Hematopoietic multipotent progenitor cell treated with erythropoietin and hydrocortisone succinate and interleukin-3 and kit ligand, for 17 days (in vitro differentiated cells): ENCODE data around the gene PLEKHA6.

Experiments
- DNase-seq: peaks from one replicate; pipeline ENCODE4 v3.0.0-alpha.2; 2015; ENCODE audit warnings: low spot score

The PLEKHA6 gene

DNA sequence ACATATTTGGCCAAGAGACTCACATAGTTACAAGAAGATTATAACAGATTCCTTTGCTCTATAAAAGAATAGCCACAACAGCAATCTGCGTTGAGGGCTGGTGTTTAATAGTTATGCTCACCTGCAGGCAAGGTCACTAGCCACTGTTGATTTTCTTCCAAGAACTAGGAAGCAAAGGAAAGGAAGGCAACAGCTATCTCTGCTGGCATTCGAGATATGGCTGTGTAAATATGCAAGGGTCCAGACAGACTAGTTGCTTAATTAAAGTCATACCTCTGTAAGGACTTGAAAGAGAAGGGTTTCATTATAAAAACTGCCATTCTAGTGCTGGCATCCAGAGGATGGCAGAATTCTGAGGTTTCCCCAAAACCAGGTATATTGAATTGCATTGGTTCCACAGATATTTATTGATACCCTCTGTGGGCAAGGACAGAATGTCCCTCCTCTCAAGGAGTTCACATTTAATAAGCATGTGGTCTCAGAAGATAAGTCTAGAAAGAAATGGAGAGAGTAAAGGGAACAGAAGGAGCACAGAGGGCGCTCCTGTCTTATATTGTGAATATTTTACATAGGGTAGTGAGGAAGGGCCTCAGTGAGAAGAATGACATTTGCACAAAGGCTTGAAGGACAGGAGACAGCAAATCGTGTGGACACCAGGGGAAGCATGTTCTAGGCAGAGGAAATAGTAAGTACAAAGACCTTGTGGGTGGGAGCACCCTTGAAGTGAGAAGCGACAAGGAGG, 23.6 kb upstream of the PLEKHA6 start:
- DNase-seq: no peak

DNA sequence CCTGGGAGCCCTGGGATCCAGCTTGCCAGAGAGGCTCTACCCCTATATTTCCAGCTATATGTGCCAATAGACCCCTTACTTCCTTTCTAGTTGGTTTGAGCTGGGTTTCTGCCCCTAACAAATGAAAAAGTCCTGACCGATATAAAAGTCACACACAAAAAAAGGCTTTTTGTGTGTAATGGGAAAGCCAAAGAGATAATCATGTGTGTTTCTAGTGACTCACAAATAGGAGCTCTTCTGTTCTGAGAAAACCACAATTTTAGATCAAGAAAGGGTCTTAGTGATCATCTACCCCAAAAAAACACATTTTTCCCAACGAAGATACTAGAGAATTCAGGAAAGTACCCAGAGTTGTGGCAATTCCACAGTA, 23.0 kb upstream of the PLEKHA6 start:
- DNase-seq: no peak

DNA sequence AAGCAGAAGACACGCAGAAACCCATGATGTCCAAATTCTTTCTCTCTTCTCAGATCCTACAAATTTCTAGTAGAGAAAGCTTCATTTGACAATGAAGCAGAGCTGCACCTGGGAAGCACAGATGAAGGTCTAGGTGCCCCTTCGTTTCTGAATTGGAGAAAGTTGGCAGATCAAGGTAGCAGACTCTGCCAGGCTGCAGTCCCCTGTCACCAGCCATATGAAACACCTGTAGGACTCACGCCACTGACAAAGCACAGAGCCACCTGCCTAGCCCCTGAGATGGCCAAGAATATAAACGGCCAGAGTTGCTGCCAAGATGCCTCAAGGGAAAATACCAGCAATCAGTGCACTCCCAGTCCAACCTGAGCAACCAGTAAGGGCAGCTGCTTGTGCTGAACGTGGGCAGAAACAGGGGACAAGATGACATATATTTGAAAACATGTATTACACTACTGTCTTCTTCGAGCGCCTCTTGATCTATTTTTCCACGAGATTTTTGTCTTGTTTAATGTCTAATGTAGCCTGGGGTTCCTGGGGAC, 20.6 kb upstream of the PLEKHA6 start:
- DNase-seq: no peak

DNA sequence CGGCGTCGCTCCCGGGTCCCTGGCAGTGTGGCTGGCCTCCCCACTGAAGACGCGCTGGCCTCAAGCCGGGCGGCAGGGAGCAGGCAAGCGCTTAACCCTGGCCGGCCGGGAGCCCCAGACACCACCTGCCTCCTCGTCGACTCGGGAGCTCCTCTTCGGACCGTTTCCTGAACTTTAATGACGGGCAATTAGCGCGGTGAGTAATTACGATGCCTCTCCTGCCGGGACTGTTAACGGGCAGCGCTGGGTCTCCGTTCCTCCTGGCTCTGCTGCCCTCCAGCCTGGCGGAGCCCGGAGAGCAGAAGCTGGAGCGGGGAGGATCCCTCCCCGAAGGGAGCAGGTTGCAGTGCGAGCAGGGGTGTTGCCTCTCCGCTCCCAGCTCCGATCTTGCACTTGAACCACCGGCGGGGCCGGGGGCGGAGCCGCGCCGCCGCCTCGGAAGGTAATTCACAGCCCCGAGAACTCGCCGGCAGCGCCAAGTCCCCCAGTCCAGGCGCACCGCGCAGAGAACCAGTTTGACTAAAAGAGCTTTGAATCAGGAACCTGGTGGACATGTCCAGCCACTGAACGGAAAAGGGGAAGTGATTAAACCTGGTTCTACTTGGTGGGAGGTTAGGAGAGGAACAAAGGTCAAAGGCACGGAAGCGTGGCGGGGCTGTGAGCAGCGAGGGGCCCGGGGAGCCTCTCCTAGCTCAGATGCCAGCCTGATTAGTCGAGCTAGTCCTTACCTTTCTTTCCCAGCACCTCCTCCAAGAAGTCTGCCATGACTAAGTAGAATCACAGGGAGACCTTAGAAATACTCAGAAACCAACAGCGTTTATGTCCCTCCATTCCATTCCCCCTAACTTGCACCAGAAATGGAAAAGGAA, 18.3 kb upstream of the PLEKHA6 start:
- no peak for DNase-seq

DNA sequence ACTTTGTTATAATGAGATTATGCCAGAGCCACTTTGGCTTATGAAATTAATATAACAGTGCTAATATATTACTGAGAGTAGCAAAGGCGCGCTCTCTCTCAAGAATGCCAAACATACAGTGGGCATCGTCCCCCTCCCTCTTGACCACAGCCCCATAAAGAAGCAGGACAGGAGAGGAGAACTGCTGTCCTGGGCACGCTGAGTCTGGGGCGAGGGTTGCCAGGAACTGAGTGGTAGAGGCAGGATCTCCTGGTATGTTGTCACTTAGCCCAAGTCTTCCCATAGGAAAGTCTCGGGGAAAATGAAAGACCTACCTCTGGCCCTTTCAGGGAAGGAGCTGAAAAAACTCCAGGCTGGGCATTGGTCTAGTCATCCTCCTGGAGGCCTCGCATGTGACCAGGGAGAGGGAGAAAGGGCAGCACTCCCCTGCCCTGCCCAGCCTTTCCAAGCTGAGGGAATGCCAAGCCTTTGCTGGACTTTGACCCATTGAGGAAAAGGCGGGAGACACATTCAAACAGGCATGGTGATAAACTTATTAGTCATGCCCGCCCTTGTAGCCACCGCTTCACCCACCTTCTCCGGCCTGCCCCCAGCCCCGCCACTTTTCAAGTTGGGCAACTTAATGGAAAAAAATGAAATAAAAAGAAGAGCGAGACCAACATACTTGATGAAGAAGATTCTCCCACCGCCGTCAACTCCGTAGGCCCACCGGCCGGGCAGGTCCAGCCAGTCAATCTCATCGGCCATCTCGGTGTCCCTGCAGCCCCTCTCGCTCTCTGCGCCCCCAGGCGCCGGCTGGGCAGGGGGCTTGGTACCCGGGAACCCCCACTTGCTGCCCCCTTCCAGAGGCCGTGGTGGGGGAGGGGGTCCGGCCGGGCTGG, 17.4 kb upstream of the PLEKHA6 start:
- DNase-seq: no peak

DNA sequence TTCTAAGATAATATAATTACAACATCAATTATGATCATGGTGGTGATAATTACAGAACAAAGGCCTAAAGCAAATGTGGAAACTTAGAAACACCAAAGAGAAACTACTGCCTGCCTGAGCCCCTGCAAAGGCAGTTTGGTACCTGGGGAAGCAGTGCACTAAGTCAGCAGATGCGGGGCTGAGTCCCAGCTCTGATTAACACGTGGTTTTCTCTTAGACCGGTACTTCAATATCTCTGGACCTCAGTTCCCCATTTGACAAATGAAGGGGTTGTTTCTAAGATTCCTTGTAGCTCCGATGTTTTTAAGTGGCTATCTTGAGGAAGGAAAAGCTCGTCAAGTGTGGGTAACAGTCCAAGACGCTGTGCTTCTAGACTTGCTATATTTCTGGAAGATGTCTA, 16.7 kb upstream of the PLEKHA6 start:
- no peak for DNase-seq

DNA sequence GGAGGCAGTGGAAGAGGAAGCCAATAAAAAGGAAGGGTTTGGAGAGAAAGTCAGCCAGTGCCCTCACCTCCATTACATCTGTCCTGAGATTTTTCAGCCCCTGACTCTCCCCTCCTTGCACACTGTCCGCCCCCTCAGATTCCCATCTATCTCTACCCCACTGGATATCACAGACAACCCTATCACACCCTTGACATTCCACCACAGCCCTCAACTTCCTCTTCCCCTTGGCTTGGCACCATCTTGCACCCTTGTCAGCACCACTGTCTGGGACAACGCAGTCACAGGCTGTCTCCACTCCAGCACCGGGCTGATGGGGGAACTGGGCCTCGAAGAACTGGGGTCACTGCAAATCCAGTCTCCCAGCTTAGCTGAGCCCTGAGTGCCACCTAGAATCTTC, 14.2 kb upstream of the PLEKHA6 start:
- no peak for DNase-seq

DNA sequence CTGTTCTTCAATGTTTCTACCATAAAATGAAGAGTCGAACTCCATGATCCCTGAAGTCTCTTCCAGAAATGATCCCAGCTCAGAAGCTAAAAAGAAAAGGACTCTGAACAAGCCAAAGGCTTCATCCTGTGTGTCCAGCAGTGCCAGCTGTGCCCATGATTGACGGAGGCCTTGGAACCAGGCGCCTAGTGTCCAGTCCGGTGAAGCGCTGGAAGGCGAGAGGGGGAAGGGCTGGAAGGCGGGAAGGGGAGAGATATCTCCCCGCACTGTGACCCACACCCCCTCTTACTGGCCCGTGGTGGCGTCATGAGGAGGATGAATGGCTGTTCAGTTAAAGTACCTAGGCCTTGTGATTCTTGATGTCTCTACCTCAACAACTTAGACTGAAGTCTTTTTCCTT, 10.4 kb upstream of the PLEKHA6 start:
- DNase-seq: no peak

DNA sequence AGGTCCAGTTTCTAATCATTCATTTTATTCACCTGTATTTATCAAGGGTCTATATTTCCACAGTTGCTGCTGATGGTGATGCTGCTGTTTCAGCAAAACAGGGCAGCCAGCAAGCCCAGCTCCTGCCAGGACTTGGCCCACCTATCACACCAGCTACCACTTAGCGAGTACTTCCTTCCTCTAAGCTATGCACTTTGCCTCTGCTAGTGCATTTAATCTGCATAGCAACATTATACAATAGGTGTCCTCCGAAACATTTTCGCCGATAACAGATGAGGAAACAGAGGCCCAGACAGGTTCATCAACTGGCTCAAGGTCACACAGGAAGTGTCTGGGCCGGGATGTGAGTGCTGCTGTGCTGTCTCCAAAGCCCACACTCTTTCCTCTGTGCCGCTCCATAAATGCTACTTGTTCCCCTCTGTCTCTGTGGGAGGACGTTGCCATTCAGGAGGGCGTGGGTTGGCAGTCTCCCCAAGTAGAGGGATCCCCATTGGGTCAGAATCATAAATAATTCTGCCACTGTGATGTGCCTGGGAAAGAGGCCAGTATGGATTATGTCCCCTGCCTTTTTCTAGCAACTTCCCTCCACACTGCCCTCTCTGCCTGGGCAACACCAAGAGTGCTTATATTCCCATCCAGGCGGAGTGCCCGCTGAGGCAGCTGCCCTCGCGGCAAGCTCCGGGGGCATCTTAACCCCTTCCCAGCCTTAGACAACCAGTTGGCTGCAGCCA, 9.4 kb upstream of the PLEKHA6 start:
- no peak for DNase-seq

DNA sequence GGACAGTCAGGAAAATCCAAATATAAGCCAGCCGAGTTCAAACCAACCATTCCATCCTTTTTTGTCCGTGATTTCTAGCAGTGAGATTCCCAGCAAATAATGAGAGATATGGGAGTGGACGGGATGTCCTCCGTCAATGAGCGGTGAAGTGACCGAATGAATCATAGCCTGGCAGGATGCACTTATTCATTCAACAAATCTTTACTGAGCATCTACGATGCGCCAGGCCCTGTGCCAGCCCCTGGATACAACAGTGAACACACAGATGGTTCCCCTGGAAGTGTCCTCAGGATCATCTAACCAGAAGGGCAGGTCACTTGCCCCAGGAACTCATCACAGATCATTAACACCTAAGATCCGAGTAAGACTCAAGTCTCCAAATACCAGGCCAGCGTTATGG, 8.2 kb upstream of the PLEKHA6 start:
- DNase-seq: no peak

DNA sequence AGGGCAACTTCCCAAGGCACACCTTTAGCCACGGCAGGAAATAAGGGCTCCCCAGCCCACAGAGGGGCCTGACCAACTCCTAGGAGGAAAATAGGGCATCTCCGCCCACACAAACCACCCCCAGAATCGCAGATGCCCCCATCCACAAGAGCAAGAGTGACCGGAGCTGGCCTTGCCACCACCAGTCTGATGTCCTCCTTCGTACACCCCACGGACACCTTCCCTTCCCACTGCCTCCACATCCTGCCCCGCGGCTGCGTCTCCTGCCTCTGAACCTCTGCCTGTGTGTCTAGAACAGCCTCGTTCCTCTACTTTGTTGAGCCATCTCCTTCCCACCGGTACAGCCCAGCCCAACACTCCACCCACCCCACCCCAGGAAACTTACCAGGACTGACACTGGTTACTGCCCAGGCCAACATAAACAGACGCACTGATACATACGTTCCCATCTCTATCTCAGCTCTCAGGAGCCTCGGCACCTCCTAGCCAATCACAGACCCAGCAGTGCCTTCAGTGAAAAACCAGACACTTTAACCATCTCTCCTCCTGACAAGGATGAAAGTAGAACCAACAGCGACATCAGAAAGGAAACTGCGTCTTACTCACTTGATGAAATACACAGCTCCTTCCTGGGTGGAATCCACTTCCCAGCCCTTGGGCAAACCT, 7.6 kb upstream of the PLEKHA6 start:
- no peak for DNase-seq

DNA sequence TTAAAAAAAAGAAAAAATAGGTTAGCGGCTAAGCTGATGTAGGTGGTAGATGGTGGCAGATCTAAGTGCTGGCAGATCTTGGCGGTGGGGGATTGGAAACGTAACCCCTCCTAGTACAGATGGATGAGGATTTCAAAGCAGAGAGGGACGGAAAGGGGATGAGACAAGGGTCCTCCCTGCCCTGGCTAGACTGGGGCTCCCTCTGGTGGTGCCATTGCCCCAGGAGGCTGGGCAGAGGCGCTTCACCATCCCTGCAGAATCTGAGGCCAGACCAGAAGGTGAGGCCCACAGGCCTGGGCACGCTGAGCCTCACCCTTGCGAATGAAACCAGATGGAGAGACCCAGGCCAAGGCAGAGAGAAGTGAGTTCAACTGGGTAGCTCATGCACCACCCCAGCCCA, 7.0 kb upstream of the PLEKHA6 start:
- DNase-seq: no peak

DNA sequence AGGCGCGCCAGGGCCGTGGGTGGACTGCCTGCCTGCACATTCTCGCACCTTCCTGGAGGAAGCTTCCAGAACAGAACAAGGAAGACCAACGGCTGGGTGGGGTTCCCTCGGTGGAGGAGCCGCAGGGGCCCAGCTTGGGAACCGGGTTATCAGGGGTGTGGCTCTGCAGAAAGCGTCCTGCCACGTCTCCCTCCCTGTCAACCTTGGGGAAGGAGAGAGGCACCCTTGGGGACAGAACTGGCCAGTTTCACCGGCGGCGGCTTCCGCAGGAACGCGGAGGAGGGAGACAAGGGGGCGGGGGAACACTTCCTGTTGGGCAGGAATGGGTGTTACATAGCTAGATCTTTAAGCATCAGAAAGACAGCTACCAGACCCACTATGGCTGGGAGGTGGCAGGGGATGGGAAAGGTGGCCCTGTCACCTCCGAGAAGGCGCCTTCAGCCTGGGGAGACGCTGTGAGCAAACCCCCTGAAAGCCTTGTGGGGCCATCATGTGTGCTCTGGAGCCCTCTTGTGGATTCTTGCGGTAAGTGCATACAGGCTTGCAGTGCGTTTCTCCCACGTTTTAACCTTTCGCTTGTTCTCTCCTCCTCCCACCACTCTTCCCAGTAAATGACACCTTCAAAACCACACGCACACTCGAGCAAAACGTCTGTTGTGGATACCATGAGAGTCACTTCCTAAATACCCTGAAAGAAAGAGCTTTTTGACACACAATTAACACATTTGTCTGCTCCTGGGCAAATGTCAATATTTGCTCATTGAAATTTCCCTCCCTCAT, 3.8 kb upstream of the PLEKHA6 start:
- DNase-seq: peak; percentile 73

DNA sequence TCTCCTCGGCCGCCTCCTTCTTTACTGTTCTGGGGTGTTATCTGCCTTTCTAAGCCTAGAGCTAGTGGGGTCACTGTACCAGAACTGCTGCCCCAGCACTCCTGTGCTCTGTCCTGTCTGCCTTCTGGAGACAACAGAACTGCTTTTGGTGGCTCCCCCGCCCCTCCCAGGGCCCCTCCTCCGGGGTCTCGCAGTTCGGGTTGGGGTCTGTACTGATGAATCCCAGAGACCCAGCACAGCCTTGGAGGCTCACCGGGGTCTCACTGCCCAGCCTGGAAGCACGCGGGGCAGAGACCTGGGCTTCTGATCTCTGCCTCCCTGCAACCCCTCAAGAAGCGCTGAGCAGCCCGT, 3.2 kb upstream of the PLEKHA6 start:
- no peak for DNase-seq

DNA sequence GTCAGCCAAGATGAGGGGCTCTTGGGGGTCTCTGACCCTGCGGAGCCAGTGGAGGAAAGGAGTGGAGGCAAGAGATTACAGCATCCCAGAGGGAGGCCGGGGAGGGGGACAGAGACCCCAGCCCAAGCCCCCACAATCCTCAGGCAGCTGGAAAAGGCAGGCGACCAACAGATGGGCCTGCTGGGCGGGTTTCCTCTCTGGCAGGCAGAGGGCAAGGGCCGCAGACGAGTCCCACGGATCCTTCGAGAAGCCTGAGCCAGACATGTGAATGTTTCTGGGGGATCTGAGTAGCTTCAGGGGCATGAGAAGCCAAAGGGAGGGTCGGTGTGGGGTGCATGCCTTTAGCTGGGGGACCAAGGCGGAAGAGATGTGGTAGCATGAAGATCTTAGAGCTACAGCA, 2.1 kb upstream of the PLEKHA6 start:
- DNase-seq: no peak

DNA sequence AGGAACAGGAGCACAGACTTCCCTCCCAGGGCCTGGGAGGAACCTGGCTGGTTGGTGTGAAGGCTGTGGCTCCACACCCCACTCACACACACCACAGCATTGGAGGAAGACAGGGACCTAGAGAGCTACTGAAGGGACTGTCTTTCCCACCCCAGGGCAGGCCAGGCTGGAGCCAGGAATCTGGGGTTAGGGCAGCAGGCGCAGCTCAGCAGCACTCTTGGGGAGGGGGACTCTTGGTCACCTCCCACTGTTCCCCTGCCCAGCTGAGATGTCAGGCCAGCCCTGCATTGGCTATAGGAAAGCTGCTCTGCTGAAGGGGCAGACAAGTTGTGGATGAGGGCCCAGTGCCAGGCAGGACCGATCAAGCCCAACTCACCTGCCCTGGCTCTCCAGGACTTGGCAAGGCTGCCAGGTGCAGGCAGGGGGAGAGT, 1.6 kb upstream of the PLEKHA6 start:
- no peak for DNase-seq

DNA sequence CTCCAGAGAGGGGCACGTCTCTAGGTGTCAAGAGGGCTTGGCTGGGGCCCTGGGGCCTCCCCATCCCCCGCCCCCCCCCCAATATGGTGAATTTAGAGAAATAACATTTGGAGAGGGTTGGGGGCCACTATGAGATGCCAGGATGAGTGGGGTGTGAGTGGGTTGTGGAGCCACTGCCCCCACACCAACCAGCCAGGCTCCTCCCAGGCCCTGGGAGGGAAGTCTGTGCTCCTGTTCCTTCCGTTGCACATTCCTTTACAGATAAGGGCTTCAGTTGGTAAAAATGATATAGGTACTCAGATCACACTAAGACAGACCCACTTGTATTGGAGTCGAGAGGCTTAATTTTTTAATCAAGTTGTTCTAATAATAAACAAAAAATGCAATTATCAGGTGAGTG, 585 bp upstream of the PLEKHA6 start:
- no peak for DNase-seq

DNA sequence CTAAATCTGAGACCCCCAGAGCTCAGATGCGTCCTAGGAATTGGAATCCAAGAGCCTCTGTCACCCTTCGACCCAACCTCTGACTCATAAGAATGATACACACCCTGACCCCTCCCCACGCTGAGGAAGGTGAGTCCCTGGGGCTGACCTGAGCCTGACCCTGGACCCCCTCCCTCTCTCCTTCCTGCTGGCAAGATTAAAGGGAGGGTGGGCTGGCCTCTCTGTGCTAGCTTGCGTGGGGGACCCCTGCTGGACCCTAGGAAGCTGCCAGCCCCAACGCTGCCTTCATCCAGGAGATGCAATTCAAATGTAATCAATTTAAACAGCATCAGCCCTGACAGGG, 627 bp downstream of the PLEKHA6 start:
- DNase-seq: no peak

DNA sequence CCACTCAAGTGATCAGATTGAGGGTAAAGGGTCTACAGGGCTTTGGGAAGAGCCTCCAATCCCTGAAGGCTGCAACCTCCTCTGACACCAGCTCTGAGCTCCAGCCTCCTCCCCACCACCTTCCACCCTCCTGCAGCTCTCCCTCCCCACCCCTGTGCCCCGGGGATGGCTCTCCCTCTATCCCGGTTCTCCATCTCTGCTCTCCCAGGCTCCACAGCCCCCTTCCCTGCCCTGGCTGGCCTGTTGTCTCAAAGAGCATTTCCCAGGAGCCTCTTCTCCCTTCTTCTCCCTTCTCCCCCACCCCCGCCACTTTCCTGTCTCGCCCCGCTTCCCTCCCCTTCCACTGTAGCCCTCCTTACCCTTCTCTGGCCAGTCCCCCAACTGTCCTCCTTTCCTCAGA, 1.1 kb downstream of the PLEKHA6 start:
- DNase-seq: no peak
